NCI-H748 (cell line): ENCODE results near the gene JDP2.
"Not testable (repeated sequence)": the region's sequence is repeated elsewhere in the genome, so short reads cannot be mapped to it uniquely, and the experiment has no call there.

Source experiments
- DNase-seq: peaks from one replicate; lab custom pipeline; 2025; ENCODE audit not compliant: unreplicated experiment; lab: John Stamatoyannopoulos, UW

JDP2 gene, protein sequence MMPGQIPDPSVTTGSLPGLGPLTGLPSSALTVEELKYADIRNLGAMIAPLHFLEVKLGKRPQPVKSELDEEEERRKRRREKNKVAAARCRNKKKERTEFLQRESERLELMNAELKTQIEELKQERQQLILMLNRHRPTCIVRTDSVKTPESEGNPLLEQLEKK

DNA sequence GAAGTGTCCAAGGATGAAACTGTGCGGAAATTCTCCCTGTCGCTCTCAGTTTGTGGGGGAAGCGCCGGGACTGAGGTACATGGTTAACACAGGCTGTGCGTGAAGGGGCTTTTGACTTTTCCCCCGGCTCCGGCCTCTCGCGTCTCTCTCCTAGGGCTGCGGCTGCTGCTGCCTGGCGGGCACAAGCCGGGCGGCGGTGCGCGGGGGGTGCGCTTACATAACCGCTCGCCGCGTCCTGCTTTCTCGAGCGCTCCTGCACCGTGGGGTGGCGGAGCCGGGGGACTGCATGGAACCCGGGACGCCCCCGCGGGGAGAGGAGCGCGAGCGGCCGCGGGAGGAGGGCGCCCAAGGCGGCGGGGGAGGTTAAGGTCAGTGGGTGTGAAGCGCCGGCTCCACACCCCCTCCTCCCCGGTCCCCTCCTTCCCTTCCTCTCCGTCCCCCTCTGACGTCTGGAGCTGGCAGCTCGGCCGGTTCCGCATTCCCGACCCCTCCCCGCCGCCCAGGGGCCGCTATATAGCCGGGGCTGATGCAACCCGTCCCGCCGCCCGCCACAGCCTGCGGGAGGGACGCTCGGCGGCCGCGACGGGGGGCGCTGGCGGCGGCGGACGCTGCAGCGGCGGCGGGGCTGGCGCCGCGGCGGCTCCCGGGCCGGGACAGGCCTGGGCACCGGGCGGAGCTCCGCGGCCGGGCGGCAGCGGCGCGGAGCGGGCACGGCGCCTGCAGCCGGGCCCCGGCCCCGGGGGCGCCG, at the start of gene JDP2:
JDP2 (plus strand) TSS at position 541 of the 748 bp plus-strand sequence. CDS start 9,899 bp downstream, outside the sequence.
- peak; percentile 59 for DNase-seq

GRCh38 chr14:75379246-75379929, 48.4 kb upstream of the JDP2 start:
- DNase-seq: no peak

- no peak for DNase-seq
Observed at GRCh38 chr14:75379930-75380270, 47.9 kb upstream of the JDP2 start.

- DNase-seq: no peak
Observed at GRCh38 chr14:75380656-75381055, 47.2 kb upstream of the JDP2 start.

GRCh38 chr14:75381642-75382041, 46.2 kb upstream of the JDP2 start:
- no peak for DNase-seq

- not testable (repeated sequence) for DNase-seq
Observed at GRCh38 chr14:75383219-75383618, 44.6 kb upstream of the JDP2 start.

DNA sequence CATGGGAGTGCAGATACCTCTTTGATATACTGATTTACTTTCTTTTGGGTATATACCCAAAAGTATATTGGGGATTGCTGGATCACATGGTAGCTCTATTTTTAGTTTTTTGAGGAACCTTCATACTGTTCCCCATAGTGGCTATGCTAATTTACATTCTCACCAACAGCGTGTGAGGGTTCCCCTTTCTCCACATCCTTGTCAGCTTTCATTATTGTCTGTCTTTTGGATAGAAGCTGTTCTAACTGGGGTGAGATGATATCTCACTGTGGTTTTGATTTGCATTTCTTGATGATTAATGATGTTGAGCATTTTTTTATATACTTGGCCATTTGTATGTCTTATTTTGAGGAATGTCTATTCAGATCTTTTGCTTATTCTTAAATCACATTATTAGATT, 44.1 kb upstream of the JDP2 start:
- DNase-seq: no peak

DNA sequence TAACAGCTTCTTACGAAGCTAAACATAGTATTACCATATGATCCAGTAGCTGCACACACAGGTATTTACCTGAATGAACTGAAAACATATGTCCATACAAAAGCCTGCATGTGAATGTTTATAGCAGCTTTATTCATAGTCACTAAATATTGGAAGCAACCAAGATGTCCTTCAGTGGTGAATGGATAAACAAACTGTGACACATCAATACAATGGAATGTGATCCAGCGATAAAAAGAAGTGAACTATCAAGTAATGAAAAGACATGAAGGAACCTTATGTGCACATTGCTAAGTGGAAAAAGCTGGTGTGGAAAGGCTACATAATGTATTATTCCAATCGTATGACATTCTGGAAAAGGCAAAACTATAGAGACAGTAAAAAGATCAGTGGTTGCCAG, 38.1 kb upstream of the JDP2 start:
- no peak for DNase-seq

GRCh38 chr14:75390183-75390582, 37.6 kb upstream of the JDP2 start:
- DNase-seq: no peak

GRCh38 chr14:75391953-75392352, 35.9 kb upstream of the JDP2 start:
- no peak for DNase-seq

- no peak for DNase-seq
Observed at GRCh38 chr14:75392686-75393641, 34.9 kb upstream of the JDP2 start.

GRCh38 chr14:75393794-75394193, 34.0 kb upstream of the JDP2 start:
- no peak for DNase-seq

- DNase-seq: no peak
Observed at GRCh38 chr14:75395862-75396261, 32.0 kb upstream of the JDP2 start.

GRCh38 chr14:75399321-75399720, 28.5 kb upstream of the JDP2 start:
- DNase-seq: no peak

- peak; percentile 50 for DNase-seq
Observed at GRCh38 chr14:75399843-75400775, 27.7 kb upstream of the JDP2 start.

DNA sequence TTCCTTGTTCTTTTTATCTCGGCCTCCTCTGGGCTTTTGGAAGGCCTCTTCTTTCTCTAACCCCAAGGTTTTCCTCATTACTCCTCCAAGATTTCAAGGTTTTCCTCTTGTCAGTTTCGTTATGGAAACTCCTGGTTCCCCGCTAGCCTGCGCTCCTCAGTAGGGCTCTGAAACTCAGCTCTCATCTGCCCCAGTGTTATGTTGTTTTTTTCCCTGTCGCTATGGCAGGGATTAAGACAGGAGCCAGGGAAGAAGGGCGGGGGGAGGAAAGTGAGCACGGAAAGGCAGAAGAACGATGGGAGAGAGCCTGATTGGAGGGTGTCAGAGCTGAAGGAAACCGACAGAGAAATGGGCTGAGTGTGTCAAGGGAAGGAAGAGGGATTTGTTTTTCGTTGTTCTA, 26.5 kb upstream of the JDP2 start:
- DNase-seq: no peak

- DNase-seq: no peak
Observed at GRCh38 chr14:75402867-75403413, 24.9 kb upstream of the JDP2 start.

GRCh38 chr14:75404847-75405246, 23.0 kb upstream of the JDP2 start:
- DNase-seq: no peak

GRCh38 chr14:75406102-75406501, 21.7 kb upstream of the JDP2 start:
- DNase-seq: no peak

DNA sequence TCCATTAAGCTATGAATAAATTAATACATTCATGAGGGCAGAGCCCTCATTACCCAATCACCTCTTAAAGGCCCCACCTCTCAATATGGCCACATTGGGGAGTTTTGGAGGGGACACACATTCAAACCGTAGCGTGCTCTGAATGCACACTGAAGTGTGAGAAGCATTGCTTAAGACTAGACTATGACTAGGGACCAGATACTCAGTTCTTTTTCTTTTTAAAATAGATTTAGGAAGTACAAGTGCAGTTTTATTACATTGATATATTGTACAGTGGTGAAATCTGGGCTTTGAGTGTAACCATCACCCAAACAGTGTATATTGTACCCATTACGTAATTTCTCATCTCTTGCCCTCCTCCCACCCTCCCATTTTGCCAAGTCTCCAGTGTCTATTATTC, 21.0 kb upstream of the JDP2 start:
- no peak for DNase-seq
